RWPE2 (cell line): ENCODE measurements around the gene FAM20C.
A peak's percentile ranks its signal among the peaks of the same experiment; 100 is the strongest.
"Not testable (repeated sequence)": the region's sequence is repeated elsewhere in the genome, so short reads cannot be mapped to it uniquely, and the experiment has no call there.

Experiments
- ATAC-seq: fragments of 200-7000 bp; cut with Tn5 transposase; 3 replicates; pipeline ENCODE4 v1.9.1; 2021; ENCODE audit warnings: low read depth
- DNase-seq: peaks from one replicate; pipeline ENCODE4 v3.0.0-alpha.2; 2020; ENCODE audit warnings: low spot score
- H3K27ac ChIP-seq: fragments of 450-650 bp; 2 replicates; pipeline ENCODE4 v1.5.1; 2017; ENCODE audit warnings: mild to moderate bottlenecking; ENCODE audit not compliant: poor library complexity, severe bottlenecking
- H3K27me3 ChIP-seq: fragments of 250-450 bp; sonication (Bioruptor Pico); 2 replicates; pipeline ENCODE4 v1.5.1; 2021; ENCODE audit warnings: mild to moderate bottlenecking, moderate library complexity; ENCODE audit not compliant: insufficient read depth, poor library complexity, severe bottlenecking
- H3K36me3 ChIP-seq: fragments of 250-450 bp; sonication (Bioruptor Pico); 2 replicates; pipeline ENCODE4 v1.5.1; 2020; ENCODE audit warnings: low read depth, mild to moderate bottlenecking, moderate library complexity
- H3K4me1 ChIP-seq: fragments of 250-450 bp; sonication (Bioruptor Pico); 2 replicates; pipeline ENCODE4 v1.5.1; 2021; ENCODE audit warnings: mild to moderate bottlenecking, moderate library complexity; ENCODE audit not compliant: insufficient read depth, poor library complexity, severe bottlenecking
- H3K4me3 ChIP-seq: fragments of 250-450 bp; sonication (Bioruptor Pico); 2 replicates; pipeline ENCODE4 v1.5.1; 2021; ENCODE audit warnings: mild to moderate bottlenecking, moderate library complexity; ENCODE audit not compliant: severe bottlenecking
- H3K9me3 ChIP-seq: fragments of 250-450 bp; sonication (Bioruptor Pico); 2 replicates; pipeline ENCODE4 v1.5.1; 2021; ENCODE audit warnings: mild to moderate bottlenecking, moderate library complexity; ENCODE audit not compliant: severe bottlenecking
- TF ChIP-seq, protein P1 (sequence below): fragments of 450-650 bp; IDR thresholded peaks from one replicate; pipeline ENCODE4 v1.5.1; 2017; ENCODE audit warnings: mild to moderate bottlenecking, moderate library complexity; ENCODE audit not compliant: poor library complexity, severe bottlenecking

FAM20C gene

GRCh38 chr7:261341-262250, 69.2 kb downstream of the FAM20C start:
- no peak for ATAC-seq
- Histone ChIP-seq H3K4me3 (no peak overlapping the region), H3K36me3 (peaks cover 20% of the 10 kb centered on the region), H3K27me3 (no peaks in the 10 kb centered on the region), H3K27ac (no peak overlapping the region), H3K4me1 (peaks cover 6% of the 10 kb centered on the region), H3K9me3 (peaks cover 13% of the 10 kb centered on the region)
- TF ChIP-seq, protein P1, sequence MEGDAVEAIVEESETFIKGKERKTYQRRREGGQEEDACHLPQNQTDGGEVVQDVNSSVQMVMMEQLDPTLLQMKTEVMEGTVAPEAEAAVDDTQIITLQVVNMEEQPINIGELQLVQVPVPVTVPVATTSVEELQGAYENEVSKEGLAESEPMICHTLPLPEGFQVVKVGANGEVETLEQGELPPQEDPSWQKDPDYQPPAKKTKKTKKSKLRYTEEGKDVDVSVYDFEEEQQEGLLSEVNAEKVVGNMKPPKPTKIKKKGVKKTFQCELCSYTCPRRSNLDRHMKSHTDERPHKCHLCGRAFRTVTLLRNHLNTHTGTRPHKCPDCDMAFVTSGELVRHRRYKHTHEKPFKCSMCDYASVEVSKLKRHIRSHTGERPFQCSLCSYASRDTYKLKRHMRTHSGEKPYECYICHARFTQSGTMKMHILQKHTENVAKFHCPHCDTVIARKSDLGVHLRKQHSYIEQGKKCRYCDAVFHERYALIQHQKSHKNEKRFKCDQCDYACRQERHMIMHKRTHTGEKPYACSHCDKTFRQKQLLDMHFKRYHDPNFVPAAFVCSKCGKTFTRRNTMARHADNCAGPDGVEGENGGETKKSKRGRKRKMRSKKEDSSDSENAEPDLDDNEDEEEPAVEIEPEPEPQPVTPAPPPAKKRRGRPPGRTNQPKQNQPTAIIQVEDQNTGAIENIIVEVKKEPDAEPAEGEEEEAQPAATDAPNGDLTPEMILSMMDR: no peak
- peak; percentile 61 for DNase-seq

DNA sequence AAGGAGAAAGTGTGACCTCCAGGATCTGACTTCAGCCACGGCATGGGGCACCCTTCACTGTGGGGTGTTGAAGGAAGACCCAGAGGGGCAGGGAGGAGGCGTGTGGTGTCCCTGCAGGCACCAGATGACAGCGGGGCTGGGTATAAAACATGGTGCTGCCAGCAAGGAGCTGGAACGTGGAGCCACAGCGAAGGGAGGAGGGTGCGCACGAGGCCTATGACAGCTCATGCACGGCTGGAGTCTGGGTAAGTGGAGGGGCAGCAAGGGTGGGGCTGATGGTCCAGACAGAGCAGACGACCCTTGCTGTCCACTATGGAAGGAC, 69.8 kb downstream of the FAM20C start:
- TF ChIP-seq, protein P1: no peak
- H3K4me3 ChIP-seq: no peak overlapping the region
- ATAC-seq (no peak), DNase-seq (no peak)
- H3K27me3 ChIP-seq: no peaks in the 10 kb centered on the region
- H3K9me3 ChIP-seq: peaks cover 13% of the 10 kb centered on the region
- H3K4me1 ChIP-seq: peaks cover 6% of the 10 kb centered on the region
- peaks cover 14% of the 10 kb centered on the region for H3K36me3 ChIP-seq
- no peak overlapping the region for H3K27ac ChIP-seq

DNA sequence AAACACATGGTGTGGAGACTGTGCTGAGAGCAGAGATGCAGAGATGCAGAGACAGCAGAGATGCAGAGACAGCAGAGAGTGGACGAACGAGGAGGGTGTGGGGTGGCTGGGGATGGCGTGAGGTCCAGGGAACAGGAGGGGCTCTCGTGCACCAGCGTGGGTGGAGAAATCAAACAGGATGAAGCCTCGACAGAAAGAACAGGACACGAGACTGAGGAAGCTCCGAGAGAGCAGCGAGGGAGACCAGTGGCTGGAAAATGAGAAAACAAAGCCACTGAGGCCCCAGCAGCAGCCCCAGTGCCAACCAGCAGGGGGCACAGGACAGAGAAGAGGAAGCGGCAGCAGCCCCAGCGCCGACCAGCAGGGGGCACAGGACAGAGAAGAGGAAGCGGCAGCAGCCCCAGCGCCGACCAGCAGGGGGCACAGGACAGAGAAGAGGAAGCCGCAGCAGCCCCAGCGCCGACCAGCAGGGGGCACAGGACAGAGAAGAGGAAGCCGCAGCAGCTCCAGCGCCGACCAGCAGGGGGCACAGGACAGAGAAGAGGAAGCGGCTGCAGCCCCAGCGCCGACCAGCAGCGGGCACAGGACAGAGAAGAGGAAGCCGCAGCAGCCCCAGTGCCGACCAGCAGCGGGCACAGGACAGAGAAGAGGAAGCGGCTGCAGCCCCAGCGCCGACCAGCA, 70.4 kb downstream of the FAM20C start:
- not testable (repeated sequence) for H3K27ac ChIP-seq, H3K4me3 ChIP-seq, ATAC-seq, H3K4me1 ChIP-seq, H3K27me3 ChIP-seq
- peaks cover 13% of the 10 kb centered on the region for H3K9me3 ChIP-seq
- peaks cover 12% of the 10 kb centered on the region for H3K36me3 ChIP-seq
- DNase-seq: peak; percentile 35

- H3K27ac ChIP-seq, H3K27me3 ChIP-seq, H3K4me3 ChIP-seq, ATAC-seq, H3K4me1 ChIP-seq: not testable (repeated sequence)
- Histone ChIP-seq H3K36me3 (peaks cover 12% of the 10 kb centered on the region), H3K9me3 (peaks cover 13% of the 10 kb centered on the region)
- DNase-seq: peak; percentile 39
These were observed 71.3 kb downstream of the FAM20C start for GRCh38 chr7:263483-264351.

DNA sequence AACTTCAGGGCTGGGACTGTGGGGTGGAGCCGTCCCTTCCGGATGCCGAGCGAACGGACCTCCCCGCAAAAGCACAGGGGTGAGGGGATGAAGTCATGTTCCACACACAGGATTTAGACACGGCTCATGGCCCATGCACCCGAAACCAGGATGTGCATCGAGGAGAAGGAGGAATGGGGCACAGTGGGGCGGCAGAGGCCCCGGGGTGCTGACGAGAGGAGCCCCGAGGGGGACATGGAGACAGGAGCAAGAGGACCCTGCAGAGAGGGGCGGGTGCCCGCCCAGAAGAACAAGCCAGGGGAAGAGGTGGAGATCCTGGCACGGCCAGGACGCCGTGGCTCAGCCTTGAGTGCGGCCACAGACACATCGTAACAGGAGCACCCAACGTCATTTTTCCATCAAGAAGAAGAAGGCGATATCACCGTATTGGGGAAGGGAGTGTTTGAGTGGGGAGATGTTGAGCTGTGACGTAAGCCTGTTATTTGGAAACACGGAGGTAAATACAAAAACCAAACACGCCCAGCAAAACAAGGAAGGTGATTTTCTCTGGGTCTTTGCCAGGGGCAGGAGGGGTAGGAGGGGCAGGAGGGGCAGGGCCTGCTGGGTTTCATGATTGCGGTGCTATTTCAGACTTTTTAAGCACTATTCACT, 72.3 kb downstream of the FAM20C start:
- no peaks in the 10 kb centered on the region for H3K27me3 ChIP-seq

More for the DNA sequence above, 72.3 kb downstream of the FAM20C start:
- no peak overlapping the region for H3K4me3 ChIP-seq
- H3K27ac ChIP-seq: no peak overlapping the region
- peak; percentile 36 for DNase-seq
- ATAC-seq: peak; percentile 35
- TF ChIP-seq, protein P1: no peak
- H3K36me3 ChIP-seq: peaks cover 9% of the 10 kb centered on the region
- peaks cover 13% of the 10 kb centered on the region for H3K9me3 ChIP-seq
- H3K4me1 ChIP-seq: peaks cover 6% of the 10 kb centered on the region
